ENCODE results near the gene RBM15B. TPM values are rescaled to one million over a fixed set of nuclear protein-coding genes. Genes with fewer than 3 reads are reported as not detected.

The RBM15B gene
- total and polyA plus RNA-seq, 8 donors = 6.4 to 19.0 (median 16.6) TPM

DNA sequence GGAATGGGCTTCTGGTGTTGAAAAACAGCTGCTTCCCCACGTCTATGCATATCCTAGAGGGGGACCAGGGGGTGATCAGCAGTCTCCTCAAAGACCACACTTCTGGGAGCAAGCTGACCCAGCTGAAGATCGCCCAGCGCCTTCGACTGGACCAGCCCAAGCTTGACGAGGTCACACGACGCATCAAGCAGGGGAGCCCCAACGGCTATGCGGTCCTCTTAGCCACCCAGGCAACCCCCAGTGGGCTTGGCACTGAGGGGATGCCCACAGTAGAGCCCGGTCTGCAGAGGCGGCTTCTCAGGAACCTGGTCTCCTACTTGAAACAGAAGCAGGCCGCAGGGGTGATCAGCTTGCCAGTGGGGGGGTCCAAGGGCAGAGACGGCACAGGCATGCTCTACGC, 2.5 kb downstream of the RBM15B start:
- TF ChIP-seq, protein P1, sequence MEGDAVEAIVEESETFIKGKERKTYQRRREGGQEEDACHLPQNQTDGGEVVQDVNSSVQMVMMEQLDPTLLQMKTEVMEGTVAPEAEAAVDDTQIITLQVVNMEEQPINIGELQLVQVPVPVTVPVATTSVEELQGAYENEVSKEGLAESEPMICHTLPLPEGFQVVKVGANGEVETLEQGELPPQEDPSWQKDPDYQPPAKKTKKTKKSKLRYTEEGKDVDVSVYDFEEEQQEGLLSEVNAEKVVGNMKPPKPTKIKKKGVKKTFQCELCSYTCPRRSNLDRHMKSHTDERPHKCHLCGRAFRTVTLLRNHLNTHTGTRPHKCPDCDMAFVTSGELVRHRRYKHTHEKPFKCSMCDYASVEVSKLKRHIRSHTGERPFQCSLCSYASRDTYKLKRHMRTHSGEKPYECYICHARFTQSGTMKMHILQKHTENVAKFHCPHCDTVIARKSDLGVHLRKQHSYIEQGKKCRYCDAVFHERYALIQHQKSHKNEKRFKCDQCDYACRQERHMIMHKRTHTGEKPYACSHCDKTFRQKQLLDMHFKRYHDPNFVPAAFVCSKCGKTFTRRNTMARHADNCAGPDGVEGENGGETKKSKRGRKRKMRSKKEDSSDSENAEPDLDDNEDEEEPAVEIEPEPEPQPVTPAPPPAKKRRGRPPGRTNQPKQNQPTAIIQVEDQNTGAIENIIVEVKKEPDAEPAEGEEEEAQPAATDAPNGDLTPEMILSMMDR (IDR thresholded peaks at IDR 0.05) = no peak
- Histone ChIP-seq H3K27ac (no peak overlapping the region), H3K4me3 (peak overlapping the region in 1 of 4 donors; percentile 88), H3K9me3 (no peaks in the 10 kb centered on the region), H3K27me3 (no peaks in the 10 kb centered on the region), H3K36me3 (peaks cover 0 to 36% (median 16%) of the 10 kb centered on the region in 3 donors), H3K4me1 (peaks cover 35 to 42% (median 38%) of the 10 kb centered on the region in 3 donors)
- intact Hi-C loops (cut with DNase I) = loop anchor here in 1 of 3 donors (10.0 kb wide), 1 partner anchor 411 kb away; no protein-coding TSS in a partner anchor
- ATAC-seq (no peak), DNase-seq (peak in 1 of 6 donors; percentile 46), FAIRE-seq (no peak)
- 85 to 91% methylated on average over 14 of the region's 14 CpGs for WGBS, 2 donors

DNA sequence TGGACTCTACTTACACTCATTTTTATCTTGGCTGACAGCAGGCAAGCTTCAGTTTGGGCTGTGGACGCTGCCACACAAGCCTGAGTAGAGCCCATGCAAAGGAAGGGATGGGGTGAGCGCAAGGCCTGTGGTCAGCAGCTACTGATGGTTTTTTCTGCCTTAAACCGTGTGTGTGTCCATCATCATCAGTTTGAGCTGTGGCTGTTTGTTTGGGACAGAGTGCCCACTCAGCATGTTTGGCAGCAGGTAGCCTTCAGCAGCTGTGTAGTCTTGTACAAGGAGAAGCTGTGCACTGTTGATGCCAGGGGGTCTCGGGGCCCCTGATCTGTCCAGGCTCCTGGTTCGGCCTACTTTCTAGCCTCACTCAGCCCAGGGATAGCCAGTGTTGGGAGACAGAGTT, 3.5 kb downstream of the RBM15B start:
- Histone ChIP-seq H3K4me1 (peaks cover 35 to 37% (median 36%) of the 10 kb centered on the region in 3 donors), H3K4me3 (no peak overlapping the region), H3K36me3 (peaks cover 0 to 34% (median 16%) of the 10 kb centered on the region in 3 donors), H3K27ac (no peak overlapping the region), H3K27me3 (no peaks in the 10 kb centered on the region), H3K9me3 (no peaks in the 10 kb centered on the region)
- intact Hi-C loops (cut with DNase I) = loop anchor here in 1 of 3 donors (10.0 kb wide), 1 partner anchor 410 kb away; no protein-coding TSS in a partner anchor
- TF ChIP-seq, protein P1 (IDR thresholded peaks at IDR 0.05) = no peak
- WGBS, 2 donors = 63 to 76% methylated on average over 5 of the region's 5 CpGs
- ATAC-seq (no peak), DNase-seq (peak in 1 of 6 donors; percentile 43), FAIRE-seq (no peak)

DNA sequence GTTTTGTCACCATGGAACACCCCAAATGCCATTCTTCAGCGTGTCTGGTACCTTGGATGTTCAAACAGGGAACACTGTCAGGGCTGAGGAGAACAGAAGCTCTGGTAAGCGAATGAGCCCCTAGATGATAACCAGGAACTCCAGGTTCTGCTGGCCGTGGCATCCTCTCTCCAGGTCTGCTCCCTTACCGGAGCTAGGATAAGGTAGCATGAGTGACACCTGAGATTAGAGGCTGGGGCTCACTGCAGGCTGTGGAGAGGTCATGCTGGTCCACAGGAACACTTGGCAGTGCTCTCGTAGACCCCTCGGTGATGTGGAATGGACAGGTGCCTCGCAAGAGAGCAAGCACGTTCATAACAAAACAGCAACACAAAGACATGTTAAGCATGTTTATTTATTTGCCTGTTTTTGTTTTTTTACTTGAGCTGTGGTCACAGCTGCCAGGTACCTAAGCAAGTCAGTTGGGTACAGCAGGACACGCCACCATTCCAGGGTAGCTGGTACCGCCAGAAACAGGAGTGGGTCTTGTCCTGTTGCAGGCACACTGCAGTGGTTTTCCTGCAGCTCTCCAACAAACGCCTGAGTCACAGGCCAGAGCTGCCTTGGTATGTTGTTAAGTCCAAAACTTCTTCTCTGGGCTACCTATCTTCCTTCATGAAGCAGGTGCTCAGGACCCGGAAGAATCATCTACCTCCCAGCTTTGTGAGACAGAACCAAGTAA, 4.6 kb downstream of the RBM15B start:
- Histone ChIP-seq H3K4me3 (no peak overlapping the region), H3K27me3 (no peaks in the 10 kb centered on the region), H3K36me3 (peaks cover 0 to 38% (median 16%) of the 10 kb centered on the region in 3 donors), H3K4me1 (peaks cover 25 to 30% (median 29%) of the 10 kb centered on the region in 3 donors), H3K27ac (no peak overlapping the region), H3K9me3 (no peaks in the 10 kb centered on the region)
- TF ChIP-seq, protein P1 (IDR thresholded peaks at IDR 0.05) = no peak
- WGBS, 2 donors = 55 to 57% methylated on average over 12 of the region's 12 CpGs
- ATAC-seq = no peak
- DNase-seq = peak in 1 of 6 donors; percentile 29
- intact Hi-C loops (cut with DNase I) = loop anchor here in 1 of 3 donors (10.0 kb wide), 1 partner anchor 409 kb away; no protein-coding TSS in a partner anchor
- FAIRE-seq = no peak

DNA sequence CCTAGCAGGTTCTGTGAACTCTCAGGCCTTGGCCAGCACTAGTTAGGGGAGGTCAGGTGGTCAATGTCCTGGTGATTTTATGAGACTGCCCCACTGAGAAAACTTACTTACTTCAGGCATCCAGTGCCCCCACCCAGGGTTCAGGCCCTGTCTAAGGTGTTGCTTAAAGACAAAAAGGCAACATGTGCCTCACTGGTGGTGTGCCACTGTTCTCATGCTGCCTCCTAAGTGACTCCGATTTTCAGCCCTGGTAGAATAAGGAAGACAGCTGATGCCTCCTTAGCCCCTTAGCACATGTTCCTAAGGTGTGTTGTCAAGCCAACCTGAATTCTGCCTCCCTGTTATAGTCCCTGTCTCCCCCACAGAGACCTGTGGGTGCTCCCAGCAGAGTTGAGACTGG, 5.3 kb downstream of the RBM15B start:
- peaks cover 24 to 28% (median 28%) of the 10 kb centered on the region in 3 donors for H3K4me1 ChIP-seq

More for the DNA sequence above, 5.3 kb downstream of the RBM15B start:
- DNase-seq = peak in 1 of 6 donors; percentile 4
- intact Hi-C loops (cut with DNase I) = loop anchor here in 1 of 3 donors (10.0 kb wide), 1 partner anchor 408 kb away; no protein-coding TSS in a partner anchor
- 89 to 100% methylated on average over 1 of the region's 1 CpG for whole genome bisulfite sequencing, 2 donors
- no peak overlapping the region for H3K4me3 ChIP-seq
- peaks cover 0 to 38% (median 16%) of the 10 kb centered on the region in 3 donors for H3K36me3 ChIP-seq
- TF ChIP-seq, protein P1 (IDR thresholded peaks at IDR 0.05) = no peak
- FAIRE-seq = no peak
- ATAC-seq = no peak
- no peaks in the 10 kb centered on the region for H3K9me3 ChIP-seq
- H3K27me3 ChIP-seq = no peaks in the 10 kb centered on the region
- H3K27ac ChIP-seq = no peak overlapping the region

Measured in pancreas (tissue), 10 donors.